HEK293T (cell line): ENCODE measurements around the gene NELFE.

Experiments used
- CTCF ChIA-PET: fragments of 350-600 bp; formaldehyde crosslinking; extraction: SDS; loops from one replicate; lab custom pipeline; 2021; ENCODE audit warnings: antibody characterized with exemption, inconsistent platforms; lab: Yijun Ruan, JAX
- POLR2A ChIA-PET: fragments of 350-600 bp; formaldehyde crosslinking; extraction: SDS; loops from one replicate; lab custom pipeline; 2020; ENCODE audit warnings: antibody characterized with exemption, inconsistent platforms; lab: Yijun Ruan, JAX
- DNase-seq: peaks from one replicate; pipeline ENCODE4 v3.0.0; 2012; ENCODE audit warnings: mixed read lengths; ENCODE audit errors: extremely low spot score
- ARNT ChIP-seq: fragments of 450-650 bp; IDR thresholded peaks from 2 replicates; pipeline ENCODE4 v1.6.1; 2017; ENCODE audit warnings: mild to moderate bottlenecking
- BHLHE40 ChIP-seq: fragments of 450-650 bp; IDR thresholded peaks from 2 replicates; pipeline ENCODE4 v1.6.1; 2016; ENCODE audit warnings: mild to moderate bottlenecking, moderate library complexity, borderline replicate concordance
- CTBP1 ChIP-seq: fragments of 450-650 bp; IDR thresholded peaks from 2 replicates; pipeline ENCODE4 v1.6.1; 2016; ENCODE audit warnings: borderline replicate concordance
- ELF4 ChIP-seq: fragments of 450-650 bp; IDR thresholded peaks from 2 replicates; pipeline ENCODE4 v1.6.1; 2017; ENCODE audit warnings: antibody characterized with exemption
- FOXA1 ChIP-seq: fragments of 450-650 bp; IDR thresholded peaks from 2 replicates; pipeline ENCODE4 v1.6.1; 2016; ENCODE audit warnings: mild to moderate bottlenecking
- FOXK2 ChIP-seq: fragments of 450-650 bp; IDR thresholded peaks from 2 replicates; pipeline ENCODE4 v1.6.1; 2016; ENCODE audit warnings: mild to moderate bottlenecking
- FOXM1 ChIP-seq: fragments of 450-650 bp; IDR thresholded peaks from 2 replicates; pipeline ENCODE4 v1.6.1; 2017; ENCODE audit warnings: mild to moderate bottlenecking, borderline replicate concordance
- HDGF ChIP-seq: fragments of 450-650 bp; IDR thresholded peaks from 2 replicates; pipeline ENCODE4 v1.6.1; 2017; ENCODE audit warnings: antibody characterized with exemption, borderline replicate concordance
- L3MBTL2 ChIP-seq: fragments of 450-650 bp; conservative IDR thresholded peaks from 2 replicates; pipeline ENCODE4 v1.6.1; 2016; ENCODE audit warnings: mild to moderate bottlenecking
- LEF1 ChIP-seq: fragments of 450-650 bp; IDR thresholded peaks from 2 replicates; pipeline ENCODE4 v1.6.1; 2017; ENCODE audit warnings: mild to moderate bottlenecking, borderline replicate concordance
- NFRKB ChIP-seq: fragments of 450-650 bp; IDR thresholded peaks from 2 replicates; pipeline ENCODE4 v1.6.1; 2016; ENCODE audit warnings: mild to moderate bottlenecking, moderate library complexity
- PKNOX1 ChIP-seq: fragments of 450-650 bp; IDR thresholded peaks from 2 replicates; pipeline ENCODE4 v1.6.1; 2016
- SP1 ChIP-seq: fragments of 450-650 bp; IDR thresholded peaks from 2 replicates; pipeline ENCODE4 v1.6.1; 2017
- SUZ12 ChIP-seq: fragments of 450-650 bp; IDR thresholded peaks from 2 replicates; pipeline ENCODE4 v1.6.1; 2016; ENCODE audit warnings: mild to moderate bottlenecking
- TARDBP ChIP-seq: fragments of 450-650 bp; IDR thresholded peaks from 2 replicates; pipeline ENCODE4 v1.6.1; 2016
- ZNF384 ChIP-seq: fragments of 450-650 bp; IDR thresholded peaks from 2 replicates; pipeline ENCODE4 v1.6.1; 2016

Gene NELFE

GRCh38 chr6:31963921-31964320 lies 5.2 kb upstream of the NELFE start:
- CTCF ChIA-PET = no interaction called here
- TF ChIP-seq HDGF = no peak
- TF ChIP-seq PKNOX1 = no peak
- no peak for TF ChIP-seq SUZ12
- no peak for TF ChIP-seq TARDBP
- no peak for TF ChIP-seq ARNT
- no peak for TF ChIP-seq NFRKB
- no peak for TF ChIP-seq SP1
- TF ChIP-seq FOXA1 = no peak
- no peak for TF ChIP-seq CTBP1
- POLR2A ChIA-PET = interaction anchor here (8.0 kb wide), 1 partner anchor 8 kb away, joined by 84 read pairs; the partner anchor contains the start of gene DXO
- DNase-seq = no peak

- DNase-seq = no peak
- ChIA-PET CTCF (no interaction called here), POLR2A (interaction anchor here (8.0 kb wide), 1 partner anchor 10 kb away, joined by 84 read pairs; the partner anchor contains the start of gene DXO)
These were observed 2.8 kb upstream of the NELFE start for GRCh38 chr6:31961616-31962015.

GRCh38 chr6:31958412-31958740 lies 395 bp downstream of the NELFE start:
- ChIA-PET CTCF (interaction anchor here (1.0 kb wide), 1 partner anchor 16 kb away, joined by 3 read pairs; no protein-coding TSS in a partner anchor), POLR2A (interaction anchor here (0.6 to 8.0 kb wide), 7 partner anchors 9 to 60 kb away, joined by 3 to 84 read pairs (median 3); partner anchors contain the start of genes DXO and ZBTB12)
- DNase-seq = no peak
- TF ChIP-seq L3MBTL2 = no peak; the same call in 1 of the 2 replicates

More at GRCh38 chr6:31961616-31962015, 2.8 kb upstream of the NELFE start:
- TF ChIP-seq TARDBP (no peak), FOXA1 (no peak), ARNT (no peak), L3MBTL2 (no peak), FOXM1 (no peak), HDGF (no peak), ZNF384 (no peak), PKNOX1 (no peak), SUZ12 (no peak), FOXK2 (no peak), LEF1 (no peak), NFRKB (no peak), CTBP1 (no peak)

- ChIA-PET CTCF (no interaction called here), POLR2A (interaction anchor here (8.0 kb wide), 1 partner anchor 15 kb away, joined by 84 read pairs; the partner anchor contains the start of gene DXO)
- TF ChIP-seq ELF4 (no peak), L3MBTL2 (no peak), BHLHE40 (no peak), LEF1 (no peak), FOXK2 (no peak), PKNOX1 (no peak), FOXM1 (no peak), HDGF (no peak), FOXA1 (no peak), CTBP1 (no peak), ARNT (no peak), ZNF384 (no peak), SUZ12 (no peak), SP1 (no peak), TARDBP (no peak), NFRKB (no peak)
- no peak for DNase-seq
These were observed 2.0 kb downstream of the NELFE start for GRCh38 chr6:31956796-31957195.

GRCh38 chr6:31954511-31954910 lies 4.3 kb downstream of the NELFE start:
- DNase-seq = no peak
- TF ChIP-seq TARDBP = no peak
- TF ChIP-seq BHLHE40 = no peak
- TF ChIP-seq PKNOX1 = no peak
- TF ChIP-seq FOXM1 = no peak
- TF ChIP-seq L3MBTL2 = no peak
- no peak for TF ChIP-seq SP1
- no peak for TF ChIP-seq ZNF384
- ChIA-PET POLR2A (interaction anchor here (0.9 kb wide), 1 partner anchor 18 kb away, joined by 3 read pairs; the partner anchor contains the start of gene DXO), CTCF (no interaction called here)

- TF ChIP-seq L3MBTL2 (no peak), ELF4 (no peak), BHLHE40 (no peak), LEF1 (no peak)
- no peak for DNase-seq
- POLR2A ChIA-PET = interaction anchor here (0.8 to 2.8 kb wide), 7 partner anchors 10 to 138 kb away, joined by 3 to 18 read pairs (median 6); partner anchors contain the start of genes DXO, EHMT2, HSPA1A and HSPA1L
- CTCF ChIA-PET = interaction anchor here (0.6 to 1.5 kb wide), 9 partner anchors 13 to 114 kb away, joined by 3 to 10 read pairs (median 3); no protein-coding TSS in a partner anchor
These were observed 5.9 kb downstream of the NELFE start for GRCh38 chr6:31952890-31953289.
